Stimulated activated CD4-positive, alpha-beta T cell treated with anti-CD3 and anti-CD28 coated beads, Interleukin-4, amount 100 ng/mL, for 1 hour (primary cell): Measurements from ENCODE around the gene PEX3.
A peak's percentile ranks its signal among the peaks of the same experiment; 100 is the strongest.
"Not testable (repeated sequence)": the region's sequence is repeated elsewhere in the genome, so short reads cannot be mapped to it uniquely, and the experiment has no call there.

Experiments used
- DNase-seq: peaks from one replicate; pipeline ENCODE4 v3.0.0-alpha.2; 2020

The PEX3 gene

GRCh38 chr6:143507358-143508145 lies 56.9 kb downstream of the PEX3 start:
- no peak for DNase-seq

DNA sequence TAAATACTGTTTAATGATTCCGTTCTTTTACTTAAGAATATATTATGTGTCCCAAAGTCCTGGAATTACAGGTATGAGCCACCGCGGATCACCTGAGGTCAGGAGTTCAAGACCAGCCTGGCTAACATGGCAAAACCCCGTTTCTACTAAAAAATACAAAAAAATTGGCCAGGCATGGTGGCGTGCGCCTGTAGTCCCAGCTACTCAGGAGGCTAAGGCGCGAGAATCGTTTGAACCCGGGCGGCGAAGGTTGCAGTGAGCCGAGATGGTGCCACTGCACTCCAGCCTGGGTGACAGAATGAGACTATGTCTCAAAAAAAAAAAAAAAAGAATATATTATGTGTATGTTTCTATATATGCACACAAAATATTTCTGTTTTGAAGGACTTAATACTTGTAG lies 59.7 kb downstream of the PEX3 start:
- DNase-seq: not testable (repeated sequence)

- peak; percentile 69 for DNase-seq
Observed at GRCh38 chr6:143510991-143511891, 60.6 kb downstream of the PEX3 start, which contains the start of gene FUCA2. TSS of gene FUCA2 (minus strand) at chr6:143511720. CDS start at chr6:143511634, 86 bp downstream.

DNA sequence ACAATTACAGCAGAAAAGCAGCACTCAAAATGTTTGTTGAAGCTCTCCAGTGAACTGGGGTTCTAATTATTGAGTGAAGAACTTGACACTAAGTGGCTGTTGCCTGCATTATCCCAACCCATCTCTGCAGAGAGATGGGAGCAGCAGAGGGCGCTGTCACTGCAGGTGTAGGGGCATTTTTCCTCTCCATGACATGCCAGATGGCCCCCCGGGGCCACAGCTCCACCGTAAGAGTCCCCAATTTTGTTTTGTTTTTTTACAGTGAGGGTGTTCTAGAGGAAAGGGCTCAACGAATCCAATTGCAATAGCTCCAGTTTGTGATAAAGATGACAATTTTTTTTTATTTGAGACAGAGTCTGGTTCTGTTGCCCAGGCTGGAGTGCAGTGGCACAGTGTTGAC lies 62.8 kb downstream of the PEX3 start:
- DNase-seq: peak; percentile 43

- no peak for DNase-seq
Observed at GRCh38 chr6:143515061-143515760, 64.6 kb downstream of the PEX3 start.

GRCh38 chr6:143515766-143516355 lies 65.3 kb downstream of the PEX3 start:
- no peak for DNase-seq

DNA sequence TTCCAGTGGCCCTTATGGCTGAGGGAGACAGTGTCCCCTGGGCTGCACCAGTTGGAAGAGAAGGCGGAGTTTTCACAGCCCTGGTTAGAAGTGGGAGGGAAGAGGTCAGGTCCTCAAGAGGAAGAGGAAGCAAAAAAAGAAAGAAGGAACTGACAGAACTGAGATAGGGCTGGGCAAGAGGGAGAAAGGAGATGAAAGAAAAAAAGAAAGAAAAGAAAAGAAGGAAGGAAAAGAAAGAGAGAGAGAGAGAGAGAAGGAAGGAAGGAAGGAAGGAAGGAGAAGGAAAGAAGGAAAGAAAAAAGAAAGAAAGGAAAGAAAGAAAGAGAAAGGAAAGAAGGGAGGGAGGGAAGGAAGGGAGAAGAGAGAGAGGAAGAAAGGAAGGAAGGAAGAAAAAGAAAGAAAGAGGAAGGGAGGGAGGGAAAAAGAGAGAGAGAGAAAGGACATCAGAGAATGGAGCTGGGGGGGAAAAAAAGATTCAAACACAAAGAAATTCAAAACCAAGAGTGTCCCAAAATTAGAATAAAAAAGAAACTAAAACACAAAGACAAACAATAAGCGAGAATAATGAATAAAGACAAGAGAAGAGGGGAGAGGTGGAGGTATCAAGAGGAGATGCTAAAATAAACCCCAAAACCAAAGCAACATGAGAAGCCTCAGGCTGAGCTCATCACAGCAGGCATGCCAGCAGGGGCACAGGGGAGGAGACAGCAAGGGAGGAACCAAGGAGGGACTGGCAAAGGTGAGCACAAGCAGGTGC lies 66.3 kb downstream of the PEX3 start:
- DNase-seq: no peak

GRCh38 chr6:143517447-143517773 lies 66.8 kb downstream of the PEX3 start:
- DNase-seq: no peak

GRCh38 chr6:143522039-143522600 lies 71.5 kb downstream of the PEX3 start:
- DNase-seq: no peak

GRCh38 chr6:143525356-143525755 lies 74.8 kb downstream of the PEX3 start:
- no peak for DNase-seq

DNA sequence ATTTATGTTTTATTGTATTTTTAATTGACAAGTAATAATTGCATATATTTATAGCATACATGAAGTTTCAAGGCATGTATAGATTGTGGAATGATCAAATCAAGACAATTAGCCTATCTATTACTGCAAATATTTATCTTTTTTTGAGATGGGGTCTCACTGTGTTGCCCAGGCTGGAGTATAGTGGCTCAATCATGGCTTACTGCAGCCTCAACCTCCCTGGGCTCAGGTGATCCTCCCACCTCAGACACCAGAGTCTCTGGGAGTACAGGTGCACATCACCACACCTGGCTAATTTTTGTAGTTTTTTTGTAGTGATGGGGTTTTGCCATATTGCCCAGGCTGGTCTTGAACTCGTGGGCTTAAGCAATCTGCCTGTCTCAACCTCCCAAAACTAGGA lies 77.1 kb downstream of the PEX3 start:
- DNase-seq: no peak

DNA sequence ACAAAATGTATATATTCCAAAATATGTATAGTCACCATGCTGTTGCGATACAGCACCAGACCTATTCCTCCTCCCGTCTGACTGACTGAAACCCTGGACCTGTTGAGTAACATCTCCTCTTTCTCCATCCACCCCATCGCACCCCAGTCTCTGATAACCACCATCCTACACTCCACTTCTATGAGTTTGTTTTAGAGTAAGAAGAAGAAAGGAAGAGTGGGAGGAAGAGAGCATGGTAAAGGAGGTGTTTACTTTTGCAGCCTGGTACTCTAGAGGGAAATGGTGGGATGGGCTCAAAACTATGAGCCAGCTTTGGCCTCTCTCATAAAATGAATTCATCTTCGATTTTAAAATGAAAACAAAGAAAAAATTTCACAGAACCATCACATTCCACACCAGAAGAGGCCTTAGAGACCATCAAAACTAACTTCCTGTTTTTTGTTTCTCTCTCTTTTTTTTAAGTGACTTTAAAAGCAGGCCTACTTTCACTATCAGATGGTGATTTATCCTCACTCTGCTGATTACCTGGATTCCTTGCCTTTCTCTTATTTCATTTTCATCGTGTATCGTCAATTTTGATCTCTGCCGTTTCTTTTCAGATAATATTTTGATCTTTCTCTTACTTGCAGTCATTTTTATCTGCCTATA lies 77.7 kb downstream of the PEX3 start:
- no peak for DNase-seq

DNA sequence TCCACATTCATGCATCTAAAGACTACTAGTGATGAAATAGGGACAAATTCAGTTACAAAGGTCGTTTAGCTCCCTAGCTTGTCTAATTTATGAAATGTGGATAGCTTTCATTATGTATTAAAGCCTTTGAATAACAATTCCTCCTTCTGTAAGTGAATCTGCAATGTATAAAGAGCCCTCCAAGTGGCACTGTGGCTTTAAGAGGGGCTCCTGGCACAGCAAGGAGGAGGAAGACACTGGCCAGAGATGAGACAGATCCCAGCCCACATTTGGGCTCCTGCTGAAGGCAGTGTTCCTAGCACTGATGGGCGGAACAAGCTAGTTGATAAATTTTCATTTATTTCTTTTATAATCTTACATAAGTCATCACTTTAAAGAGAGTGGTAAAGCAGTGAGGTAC lies 78.5 kb downstream of the PEX3 start:
- DNase-seq: no peak

DNA sequence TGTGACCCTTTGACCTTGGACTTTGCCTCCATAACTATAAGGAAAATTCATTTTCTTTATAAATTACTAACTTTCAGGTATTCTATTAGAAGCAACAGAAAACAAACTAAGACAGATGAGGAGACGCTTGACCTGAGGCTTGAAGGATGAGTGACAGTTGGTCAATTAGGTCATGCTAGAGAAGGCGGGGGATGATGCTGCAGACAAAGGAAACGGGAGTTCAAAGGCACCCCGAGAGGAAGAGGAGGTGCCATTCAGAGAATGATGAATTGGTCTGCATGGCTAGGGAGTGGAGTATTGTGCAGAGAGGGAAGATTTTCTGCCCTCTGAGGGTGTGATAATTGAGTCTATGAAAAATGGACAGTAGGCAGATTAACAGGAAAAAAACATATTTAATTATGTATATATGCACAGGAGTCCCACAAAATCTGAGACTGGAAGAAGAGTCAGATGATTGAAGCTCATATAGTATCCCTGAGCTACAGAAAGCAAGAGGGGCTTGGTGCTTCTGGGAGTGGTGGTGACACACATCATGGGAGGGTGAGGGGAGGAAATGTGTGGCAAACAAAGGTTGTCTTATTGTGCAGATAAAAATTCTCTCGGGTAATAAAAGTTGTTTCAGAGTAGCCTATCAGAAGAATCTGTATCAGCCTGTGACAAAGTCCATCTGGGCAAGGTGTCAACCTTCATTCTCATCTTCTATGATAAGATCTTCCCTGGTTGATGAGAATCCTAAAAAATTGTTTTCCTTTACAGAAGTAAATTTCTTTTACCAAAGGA lies 81.3 kb downstream of the PEX3 start:
- DNase-seq: no peak

- DNase-seq: no peak
Observed at GRCh38 chr6:143535189-143535614, 84.6 kb downstream of the PEX3 start.

DNA sequence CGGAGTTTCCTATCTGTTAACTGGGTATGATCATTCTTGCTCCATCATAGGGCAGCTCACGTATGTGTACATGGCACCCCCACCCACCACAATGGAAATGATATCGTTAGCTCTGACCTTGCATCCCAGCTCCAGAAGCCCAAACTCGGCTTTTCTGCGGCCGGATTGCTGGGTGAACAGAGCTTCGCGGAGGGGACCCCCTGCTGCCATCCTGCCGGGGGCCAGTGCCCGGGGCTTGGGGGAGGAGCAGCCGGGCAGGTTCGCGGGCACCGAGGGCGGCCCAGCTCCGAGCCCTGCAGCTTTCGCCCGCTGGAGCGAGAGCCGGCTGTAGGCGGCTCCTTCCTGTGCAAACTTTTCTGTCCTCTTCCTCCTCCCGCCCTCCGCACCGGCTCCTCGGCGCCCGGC lies 85.9 kb downstream of the PEX3 start:
- peak; percentile 51 for DNase-seq

GRCh38 chr6:143536866-143537691 lies 86.5 kb downstream of the PEX3 start:
- peak; percentile 63 for DNase-seq

GRCh38 chr6:143538374-143538773 lies 87.8 kb downstream of the PEX3 start:
- DNase-seq: no peak

DNA sequence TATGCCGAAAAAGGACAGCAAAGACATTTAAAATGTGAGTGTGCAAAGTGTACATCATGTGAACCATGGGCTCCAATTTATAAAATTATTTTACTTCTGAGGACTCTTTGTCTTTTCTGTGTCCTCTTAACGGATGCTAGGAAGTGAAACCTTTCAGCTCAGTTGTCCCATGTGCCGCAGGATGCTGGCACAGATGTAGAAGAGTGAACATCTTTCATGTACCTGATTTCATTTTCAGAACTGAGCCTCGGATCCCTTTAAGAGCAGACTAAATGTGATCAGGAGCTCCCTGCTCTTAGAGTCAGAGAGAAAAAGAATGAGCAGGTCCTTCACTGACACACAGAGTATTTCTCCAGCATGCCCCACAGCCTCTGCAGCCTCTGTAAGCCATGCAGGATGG lies 88.5 kb downstream of the PEX3 start:
- DNase-seq: no peak

- DNase-seq: no peak
Observed at GRCh38 chr6:143539734-143540133, 89.1 kb downstream of the PEX3 start.
